Spleen (tissue), 11 donors: Measurements from ENCODE around the gene HOXB9. TPM values are rescaled to one million over a fixed set of nuclear protein-coding genes. Genes with fewer than 3 reads are reported as not detected.

Source experiments
- DNase-seq: peaks from one replicate; pipeline ENCODE4 v3.0.0-alpha.2; 2020
- H3K27ac ChIP-seq, 8 donors: fragments of 200-600 bp; sonication (generic) in 7 of 8; 1 replicate in 4 of 8; 2 replicates in 4 of 8; pipeline versions ENCODE4 v1.5.0 to v1.8.0; 2016 to 2021; ENCODE audit warnings: inconsistent platforms in 4 of 8, mild to moderate bottlenecking in 4 of 8, moderate library complexity in 1 of 8
- H3K27me3 ChIP-seq, 7 donors: fragments of 200-600 bp; sonication (generic) in 6 of 7; replicated peaks in 1 of 7; 1 replicate in 4 of 7; 2 replicates in 3 of 7; pipeline versions ENCODE4 v1.5.0 to v1.8.0; 2016 to 2021; ENCODE audit warnings: inconsistent platforms in 3 of 7, mild to moderate bottlenecking in 1 of 7
- H3K36me3 ChIP-seq, 6 donors: fragments of 200-600 bp; sonication (generic) in 5 of 6; 1 replicate in 4 of 6; 2 replicates in 2 of 6; pipeline versions ENCODE4 v1.5.0 to v1.8.0; 2016 to 2021; ENCODE audit warnings: inconsistent platforms in 2 of 6
- H3K4me1 ChIP-seq, 6 donors: fragments of 200-600 bp; sonication (generic) in 5 of 6; 1 replicate in 3 of 6; 2 replicates in 3 of 6; pipeline versions ENCODE4 v1.5.0 to v1.8.0; 2016 to 2021; ENCODE audit warnings: inconsistent platforms in 3 of 6
- H3K4me3 ChIP-seq, 8 donors: fragments of 200-600 bp; sonication (generic) in 7 of 8; 1 replicate in 4 of 8; 2 replicates in 4 of 8; pipeline versions ENCODE4 v1.5.0 to v1.8.0; 2016 to 2021; ENCODE audit warnings: inconsistent platforms in 4 of 8, mild to moderate bottlenecking in 4 of 8, moderate library complexity in 2 of 8
- H3K9me3 ChIP-seq, 8 donors: fragments of 200-600 bp; sonication (generic) in 7 of 8; 1 replicate in 4 of 8; 2 replicates in 4 of 8; pipeline versions ENCODE4 v1.5.0 to v1.8.0; 2016 to 2021; ENCODE audit warnings: inconsistent platforms in 4 of 8
- POLR2A ChIP-seq, 3 donors: fragments of 450-650 bp; IDR thresholded peaks; one replicate each; pipeline ENCODE4 v1.5.1; 2017; ENCODE audit warnings: antibody characterized with exemption in 3 of 3, mild to moderate bottlenecking in 1 of 3
- POLR2AphosphoS5 ChIP-seq, 3 donors: sonication (generic); formaldehyde crosslinking; IDR thresholded peaks; one replicate each; pipeline ENCODE4 v1.5.1; 2017; ENCODE audit warnings: antibody characterized with exemption in 3 of 3
- WGBS, 5 donors: extraction: QIAGEN DNeasy Blood & Tissue Kit in 3 of 5; methylation state at CpG; one replicate each; pipeline versions ENCODE4 v1.1.5 to v1.1.7; 2013 to 2018; 5-methylcytosine and 5-hydroxymethylcytosine counted together
- intact Hi-C: fragments of 100-400 bp; cut with DNase I; formaldehyde crosslinking; loops from one replicate; pipeline ENCODE4 v1.15.0; 2023; ENCODE audit warnings: low total_unique reads
- polyA plus RNA-seq, 3 donors: library from polyadenylated mRNA; stranded (reverse); fragments of 200-250 nt; gene quantifications; one replicate each; pipeline ENCODE4 v1.2.1, GENCODE V29; 2013
- total RNA-seq, 7 donors: library from RNA; depleted of rRNA in 3 of 7; stranded (reverse); fragments of >200 nt in 3 of 7; fragmentation: NEBNext Ultra II Directional in 4 of 7; extraction: Animal tissue kit (Norgen Biotek cat#: 25700) in 4 of 7; gene quantifications; one replicate each; pipeline versions ENCODE4 v1.1.0 to v1.2.1, GENCODE V29; 2016 to 2021
- TF ChIP-seq, protein P1 (sequence below), 11 experiments: fragments of 200-600 bp in 7 of 11; fragments of 450-650 bp in 4 of 11; sonication (generic) in 4 of 11; IDR thresholded peaks in 8 of 11; conservative IDR thresholded peaks in 3 of 11; 1 replicate in 7 of 11; 2 replicates in 4 of 11; pipeline versions ENCODE4 v1.4.0 to v1.8.0; 2016 to 2021; ENCODE audit warnings: antibody characterized with exemption in 11 of 11, inconsistent platforms in 4 of 11, mild to moderate bottlenecking in 1 of 11
- donor health status: healthy with polysubstance abuse.
- donor health status: DM: no; HTN: no; CAD: no; lungs with moderate emphysema.
- donor health status: DM: no; HTN: no; CAD: no.
- donor health status: Bipolar disorder and iron deficiency.
- donor health status: healthy.
- donor health status: DM: no; HTN: no; CAD: no.
- donor health status: DM: yes; HTN: yes; CAD: no.

HOXB9 gene
- total and polyA plus RNA-seq, 10 donors = 0.10 to 0.50 (median 0.42) TPM; not detected in 5

DNA sequence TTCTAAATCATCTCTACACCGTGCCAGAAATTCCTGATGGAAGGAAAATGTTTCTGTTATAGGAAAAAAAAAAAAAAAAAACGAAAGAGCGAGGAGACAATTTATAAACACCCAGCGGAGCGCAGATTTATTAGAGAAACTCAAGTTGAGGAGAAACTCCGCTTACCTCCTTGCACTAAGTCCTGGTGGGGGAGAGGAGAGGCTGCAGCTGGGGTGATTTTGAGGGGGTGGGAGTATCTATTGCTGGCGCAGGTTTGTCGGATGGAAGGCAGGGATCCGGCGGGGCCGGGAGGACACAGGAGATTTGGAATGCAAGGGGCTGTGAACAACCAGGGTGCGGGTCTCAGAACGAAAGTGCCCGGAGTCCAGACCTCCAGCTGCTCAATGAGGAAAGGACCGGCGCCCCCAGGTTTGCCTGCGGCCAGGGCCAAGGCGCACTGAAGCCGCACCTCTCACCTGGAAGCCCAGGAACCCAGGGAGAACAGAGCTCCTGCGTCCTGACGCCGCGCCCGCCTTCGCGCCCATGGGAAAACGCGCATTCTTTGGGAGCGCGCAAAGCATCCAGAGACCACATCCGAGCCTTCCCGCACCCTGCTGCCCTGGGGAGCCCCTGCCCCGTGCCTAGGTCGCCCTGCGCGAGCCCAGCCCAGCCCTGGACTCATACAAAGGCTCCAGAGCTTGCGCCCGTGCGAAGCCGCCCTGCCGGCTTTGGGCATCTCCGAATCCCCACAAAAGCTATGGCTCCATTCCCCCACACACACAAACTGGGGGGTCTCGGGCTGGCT, 8.5 kb downstream of the HOXB9 start:
- peaks cover 26 to 100% (median 98%) of the 10 kb centered on the region in 7 donors for H3K27me3 ChIP-seq
- H3K4me3 ChIP-seq = no peak overlapping the region
- no peak overlapping the region for H3K27ac ChIP-seq
- no peaks in the 10 kb centered on the region for H3K36me3 ChIP-seq
- H3K4me1 ChIP-seq = peaks cover 14 to 45% (median 35%) of the 10 kb centered on the region in 6 donors
- TF ChIP-seq POLR2A (IDR thresholded peaks at IDR 0.05) (no peak), POLR2AphosphoS5 (IDR thresholded peaks at IDR 0.05) (no peak)
- TF ChIP-seq, protein P1, sequence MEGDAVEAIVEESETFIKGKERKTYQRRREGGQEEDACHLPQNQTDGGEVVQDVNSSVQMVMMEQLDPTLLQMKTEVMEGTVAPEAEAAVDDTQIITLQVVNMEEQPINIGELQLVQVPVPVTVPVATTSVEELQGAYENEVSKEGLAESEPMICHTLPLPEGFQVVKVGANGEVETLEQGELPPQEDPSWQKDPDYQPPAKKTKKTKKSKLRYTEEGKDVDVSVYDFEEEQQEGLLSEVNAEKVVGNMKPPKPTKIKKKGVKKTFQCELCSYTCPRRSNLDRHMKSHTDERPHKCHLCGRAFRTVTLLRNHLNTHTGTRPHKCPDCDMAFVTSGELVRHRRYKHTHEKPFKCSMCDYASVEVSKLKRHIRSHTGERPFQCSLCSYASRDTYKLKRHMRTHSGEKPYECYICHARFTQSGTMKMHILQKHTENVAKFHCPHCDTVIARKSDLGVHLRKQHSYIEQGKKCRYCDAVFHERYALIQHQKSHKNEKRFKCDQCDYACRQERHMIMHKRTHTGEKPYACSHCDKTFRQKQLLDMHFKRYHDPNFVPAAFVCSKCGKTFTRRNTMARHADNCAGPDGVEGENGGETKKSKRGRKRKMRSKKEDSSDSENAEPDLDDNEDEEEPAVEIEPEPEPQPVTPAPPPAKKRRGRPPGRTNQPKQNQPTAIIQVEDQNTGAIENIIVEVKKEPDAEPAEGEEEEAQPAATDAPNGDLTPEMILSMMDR (IDR thresholded peaks at IDR 0.05 in 8 of 11, conservative IDR thresholded peaks at IDR 0.05 in 3 of 11) = no peak
- H3K9me3 ChIP-seq = no peaks in the 10 kb centered on the region
- DNase-seq = no peak
- intact Hi-C loops = loop anchor here (10.0 kb wide), 1 partner anchor 463 kb away; no protein-coding TSS in a partner anchor
- WGBS, 5 donors = 7 to 17% (median 11%) methylated on average over 41 to 43 of the region's 43 CpGs

DNA sequence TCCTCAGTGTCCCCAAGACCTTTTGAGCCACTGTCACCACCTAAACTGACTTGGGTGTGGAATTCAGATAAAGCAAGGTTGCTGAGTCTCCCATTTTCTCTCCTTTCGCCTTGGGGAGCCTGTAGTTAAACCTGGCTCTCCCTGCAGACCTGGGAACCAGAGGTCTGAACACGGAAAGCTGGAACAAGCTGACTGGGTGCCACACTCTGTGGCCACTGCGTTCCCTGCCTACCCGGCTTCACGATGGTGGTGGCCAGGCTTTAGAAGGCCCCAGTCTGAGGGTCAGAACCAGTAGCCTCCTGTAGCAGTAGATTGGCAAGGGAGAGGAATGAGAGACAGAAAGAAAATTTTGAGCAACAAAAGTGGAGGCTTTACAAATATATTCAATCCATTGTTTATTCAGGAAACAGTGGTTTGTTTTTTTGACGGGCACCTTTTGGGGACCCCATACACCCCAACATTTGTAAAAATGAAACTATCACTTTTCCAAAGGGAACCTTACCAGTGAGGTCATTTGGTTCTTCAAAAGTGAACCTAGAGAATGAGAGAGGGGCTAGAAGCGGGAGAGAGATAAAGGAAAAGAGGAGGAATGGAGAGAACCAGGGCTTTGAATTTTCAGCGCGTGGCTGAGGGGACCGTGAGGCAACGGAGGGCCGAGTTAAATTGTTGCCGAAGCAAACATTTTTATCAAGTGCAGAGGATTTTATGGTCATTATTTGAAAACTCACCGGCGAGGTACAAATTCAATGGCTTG, 9.3 kb downstream of the HOXB9 start:
- no peaks in the 10 kb centered on the region for H3K36me3 ChIP-seq
- WGBS, 5 donors = 47 to 62% (median 49%) methylated on average over 15 of the region's 15 CpGs
- no peak for TF ChIP-seq POLR2A (IDR thresholded peaks at IDR 0.05)
- TF ChIP-seq, protein P1 (IDR thresholded peaks at IDR 0.05 in 8 of 11, conservative IDR thresholded peaks at IDR 0.05 in 3 of 11) = no peak
- no peak for TF ChIP-seq POLR2AphosphoS5 (IDR thresholded peaks at IDR 0.05)
- no peak overlapping the region for H3K27ac ChIP-seq
- H3K9me3 ChIP-seq = no peaks in the 10 kb centered on the region
- no peak overlapping the region for H3K4me3 ChIP-seq
- peaks cover 17 to 53% (median 43%) of the 10 kb centered on the region in 6 donors for H3K4me1 ChIP-seq
- intact Hi-C loops = loop anchor here (10.0 kb wide), 1 partner anchor 462 kb away; no protein-coding TSS in a partner anchor
- no peak for DNase-seq
- peaks cover 26 to 100% (median 99%) of the 10 kb centered on the region in 7 donors for H3K27me3 ChIP-seq

DNA sequence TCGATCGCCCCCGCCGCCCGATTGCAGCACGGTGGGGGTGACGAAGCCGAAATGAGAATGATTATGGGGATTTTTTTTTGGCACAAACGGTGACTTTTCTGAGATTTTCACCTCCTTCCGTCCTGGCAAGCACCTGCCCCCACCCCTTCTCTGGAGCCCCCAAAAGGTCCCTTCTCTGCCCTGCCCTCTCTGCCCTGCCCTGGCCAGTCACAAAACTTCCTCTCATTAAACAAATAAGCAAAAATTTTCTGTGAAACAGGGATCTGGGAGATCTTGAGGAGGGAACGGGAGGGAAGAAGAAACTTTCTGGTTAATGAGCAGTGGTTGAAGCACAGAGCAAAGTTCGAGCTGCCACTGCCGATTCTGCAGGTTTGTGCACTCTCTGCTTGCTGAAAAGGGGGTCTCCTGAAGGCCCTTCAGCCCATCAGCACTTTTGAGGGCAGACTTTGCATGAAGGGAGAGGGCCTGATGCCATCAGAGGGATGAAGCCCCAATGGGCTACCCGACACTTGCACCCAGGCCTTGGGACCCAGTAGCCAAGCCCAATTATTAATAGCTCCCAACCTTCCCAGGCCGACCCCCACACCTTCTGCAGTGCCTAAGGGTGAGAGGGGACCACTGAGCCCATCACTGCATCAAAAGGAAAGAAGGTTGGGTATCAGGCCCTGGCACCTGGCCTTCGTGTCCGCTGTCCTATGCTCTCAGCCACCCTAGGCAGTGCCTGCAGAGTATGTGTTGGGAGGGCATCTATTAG, 10.0 kb downstream of the HOXB9 start:
- Histone ChIP-seq H3K36me3 (no peaks in the 10 kb centered on the region), H3K4me1 (peaks cover 21 to 60% (median 51%) of the 10 kb centered on the region in 6 donors), H3K9me3 (no peaks in the 10 kb centered on the region), H3K27me3 (peaks cover 26 to 100% (median 99%) of the 10 kb centered on the region in 7 donors), H3K27ac (no peak overlapping the region), H3K4me3 (no peak overlapping the region)
- DNase-seq = no peak
- no peak for TF ChIP-seq POLR2AphosphoS5 (IDR thresholded peaks at IDR 0.05)
- TF ChIP-seq POLR2A (IDR thresholded peaks at IDR 0.05) = no peak
- TF ChIP-seq, protein P1 (IDR thresholded peaks at IDR 0.05 in 8 of 11, conservative IDR thresholded peaks at IDR 0.05 in 3 of 11) = no peak
- intact Hi-C loops = loop anchor here (10.0 kb wide), 1 partner anchor 461 kb away; no protein-coding TSS in a partner anchor
- WGBS, 5 donors = 38 to 53% (median 46%) methylated on average over 15 to 17 of the region's 17 CpGs
